Renal cortex interstitium (tissue), 15 donors: ENCODE data around the gene ACSL6. TPM values are rescaled to one million over a fixed set of nuclear protein-coding genes. Genes with fewer than 3 reads are reported as not detected.

ENCODE experiments used
- DNase-seq, 11 donors: peaks; one replicate each; pipeline ENCODE4 v3.0.0-alpha.2; 2013; ENCODE audit warnings: low read depth in 9 of 11, low spot score in 4 of 11; ENCODE audit errors: extremely low read depth in 1 of 11
- long read RNA-seq, 16 experiments: transcript quantifications; one replicate each; lab custom pipeline, GENCODE V29; 2026
- polyA plus RNA-seq, 3 donors: library from polyadenylated mRNA; unstranded; fragments of 120-200 nt; gene quantifications; one replicate each; pipeline ENCODE4 v1.2.1, GENCODE V29; 2013; ENCODE audit not compliant: insufficient read length in 3 of 3

The ACSL6 gene, protein sequence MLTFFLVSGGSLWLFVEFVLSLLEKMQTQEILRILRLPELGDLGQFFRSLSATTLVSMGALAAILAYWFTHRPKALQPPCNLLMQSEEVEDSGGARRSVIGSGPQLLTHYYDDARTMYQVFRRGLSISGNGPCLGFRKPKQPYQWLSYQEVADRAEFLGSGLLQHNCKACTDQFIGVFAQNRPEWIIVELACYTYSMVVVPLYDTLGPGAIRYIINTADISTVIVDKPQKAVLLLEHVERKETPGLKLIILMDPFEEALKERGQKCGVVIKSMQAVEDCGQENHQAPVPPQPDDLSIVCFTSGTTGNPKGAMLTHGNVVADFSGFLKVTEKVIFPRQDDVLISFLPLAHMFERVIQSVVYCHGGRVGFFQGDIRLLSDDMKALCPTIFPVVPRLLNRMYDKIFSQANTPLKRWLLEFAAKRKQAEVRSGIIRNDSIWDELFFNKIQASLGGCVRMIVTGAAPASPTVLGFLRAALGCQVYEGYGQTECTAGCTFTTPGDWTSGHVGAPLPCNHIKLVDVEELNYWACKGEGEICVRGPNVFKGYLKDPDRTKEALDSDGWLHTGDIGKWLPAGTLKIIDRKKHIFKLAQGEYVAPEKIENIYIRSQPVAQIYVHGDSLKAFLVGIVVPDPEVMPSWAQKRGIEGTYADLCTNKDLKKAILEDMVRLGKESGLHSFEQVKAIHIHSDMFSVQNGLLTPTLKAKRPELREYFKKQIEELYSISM
- 1 to 10 TPM; 1.3 to 2.1 (median 1.8) TPM for polyA plus RNA-seq
- long read RNA-seq, donor 1, result 0 reads
- long read RNA-seq, donor 2, result 0 reads
- long read RNA-seq, donor 3, result 0 reads
- long read RNA-seq, donor 4, result 0 reads
- long read RNA-seq, donor 5, result 0 reads
- long read RNA-seq, donor 6, result 0 reads
- long read RNA-seq, donor 7, result 0 reads
- long read RNA-seq, donor 8, result 0 reads
- long read RNA-seq, donor 9, result 0 reads
- long read RNA-seq, donor 10, result 0 reads
- long read RNA-seq, donor 11, full-length matches to known transcripts, result 1 of 1 reads
- long read RNA-seq, donor 11, partial matches to known transcripts, result 0 of 1 reads
- long read RNA-seq, donor 11, other reads (novel, unspliced or antisense), result 0 of 1 reads
- long read RNA-seq, donor 12, result 0 reads
- long read RNA-seq, donor 13, result 0 reads
- long read RNA-seq, donor 14, result 0 reads
- long read RNA-seq, donor 15, result 0 reads
- long read RNA-seq, donor 16, result 0 reads

GRCh38 chr5:132011622-132012343 is at the start of gene ACSL6:
ACSL6 (minus strand) TSS chr5:132011658; CDS start chr5:132011553, 105 bp downstream.
- DNase-seq, result peak in 2 of 11 donors; percentile 18 to 20

GRCh38 chr5:132060501-132061161 is 49.2 kb upstream of the ACSL6 start, which contains the start of gene IL3:
IL3 (plus strand) TSS chr5:132060655; CDS start chr5:132060707, 52 bp downstream.
- DNase-seq, result no peak

GRCh38 chr5:132059696-132060500 is 48.4 kb upstream of the ACSL6 start:
- no peak for DNase-seq

- no peak for DNase-seq
Measured at GRCh38 chr5:132059043-132059695, 47.7 kb upstream of the ACSL6 start.

DNA sequence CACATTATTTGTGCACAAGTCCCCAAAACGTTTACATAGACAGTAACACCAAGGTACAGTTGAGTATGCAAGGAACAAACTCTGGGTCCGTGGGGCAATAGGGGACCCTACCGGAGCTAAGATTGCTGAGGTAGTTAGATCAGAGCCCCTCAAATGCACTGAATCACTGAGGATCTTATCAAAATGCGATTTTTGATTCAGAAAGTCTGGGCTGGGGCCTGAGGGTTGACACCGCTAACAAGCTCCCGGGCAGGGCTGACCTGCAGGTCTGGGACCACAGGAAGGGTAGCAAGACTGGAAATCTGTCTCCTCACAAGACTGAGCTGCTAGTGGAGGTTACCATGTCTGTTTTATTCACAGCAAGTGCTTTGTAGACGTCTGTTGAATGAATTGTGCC is 47.2 kb upstream of the ACSL6 start:
- no peak for DNase-seq

DNA sequence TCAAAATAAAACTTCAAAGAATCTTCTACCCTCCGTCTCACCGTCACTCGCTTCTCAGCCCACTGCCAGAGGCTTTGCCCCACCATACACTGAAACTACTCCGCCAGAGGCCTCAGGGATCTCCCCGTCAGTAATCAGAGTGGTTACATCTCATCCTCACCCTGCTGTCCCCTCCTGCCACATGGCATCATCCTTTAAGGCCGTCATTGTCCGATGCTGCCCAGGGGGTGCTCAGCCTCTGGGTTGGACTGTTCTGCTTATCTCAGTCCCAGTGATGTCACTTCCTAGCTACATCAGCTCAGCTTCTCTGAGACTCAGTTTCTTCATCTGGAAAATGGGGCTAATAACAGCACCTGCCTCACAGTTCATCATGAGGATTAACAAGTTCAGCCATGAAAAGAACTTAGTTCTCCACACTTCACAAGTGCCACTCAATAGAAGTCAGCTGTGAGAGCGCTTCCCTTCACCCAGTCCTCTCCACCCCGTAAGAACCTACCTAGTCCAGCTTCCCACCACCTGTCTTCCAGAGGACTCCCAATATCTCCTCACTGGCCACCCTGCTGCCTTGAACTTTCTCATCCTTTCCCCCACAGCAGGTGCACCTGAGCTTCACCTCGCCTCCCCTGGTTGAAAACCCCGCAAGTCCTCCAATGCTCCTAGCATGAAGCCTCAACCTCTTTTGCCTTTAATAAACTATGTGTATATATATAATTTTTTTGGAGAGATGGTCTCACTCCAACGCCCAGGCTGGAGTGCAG is 46.2 kb upstream of the ACSL6 start:
- no peak for DNase-seq

DNA sequence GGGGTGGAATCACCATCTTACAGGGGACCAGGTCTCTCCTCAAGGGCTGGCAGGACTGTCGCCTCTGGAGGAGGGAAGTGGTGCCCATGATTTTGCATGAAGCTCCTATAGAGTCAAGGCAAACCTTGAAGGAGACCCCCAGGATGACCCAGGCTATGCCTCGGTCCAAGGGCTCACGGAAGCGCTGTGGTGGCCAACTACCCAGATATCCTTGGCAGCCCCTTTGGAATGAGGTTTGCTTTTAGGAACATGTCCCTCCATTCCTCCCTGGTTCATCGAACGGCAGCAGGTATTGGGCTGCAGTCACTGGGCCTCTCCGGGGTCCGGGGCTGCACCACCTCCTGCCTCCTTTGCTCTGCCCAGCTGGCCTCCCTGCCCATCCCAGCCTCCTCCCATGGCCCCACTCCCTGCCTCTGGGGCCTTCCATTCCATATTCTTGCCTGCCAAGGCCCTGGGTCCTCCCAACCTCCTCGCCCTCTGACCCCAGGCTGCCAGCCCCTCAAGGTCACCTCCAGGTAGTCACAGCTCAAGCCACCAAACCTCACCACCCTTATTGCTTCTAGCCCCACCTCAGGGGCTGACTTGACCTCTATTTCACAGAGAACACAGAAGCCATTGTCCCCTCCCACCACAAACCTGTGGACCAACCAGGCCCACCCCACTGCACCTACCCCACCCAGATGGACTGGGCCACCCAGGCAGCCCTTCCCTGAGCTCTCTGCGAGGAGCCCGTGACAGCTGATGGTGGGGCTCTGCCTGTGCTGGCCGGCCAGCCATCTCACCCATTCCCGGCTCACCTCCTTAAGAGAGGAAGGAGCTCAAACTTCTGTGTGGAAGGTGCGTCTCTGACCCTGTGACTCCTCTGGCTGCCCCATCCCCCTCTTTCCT is 45.4 kb upstream of the ACSL6 start:
- no peak for DNase-seq

- no peak for DNase-seq
Measured at GRCh38 chr5:132055808-132056609, 44.6 kb upstream of the ACSL6 start.

- DNase-seq, result no peak
Measured at GRCh38 chr5:132055441-132055807, 44.0 kb upstream of the ACSL6 start.

DNA sequence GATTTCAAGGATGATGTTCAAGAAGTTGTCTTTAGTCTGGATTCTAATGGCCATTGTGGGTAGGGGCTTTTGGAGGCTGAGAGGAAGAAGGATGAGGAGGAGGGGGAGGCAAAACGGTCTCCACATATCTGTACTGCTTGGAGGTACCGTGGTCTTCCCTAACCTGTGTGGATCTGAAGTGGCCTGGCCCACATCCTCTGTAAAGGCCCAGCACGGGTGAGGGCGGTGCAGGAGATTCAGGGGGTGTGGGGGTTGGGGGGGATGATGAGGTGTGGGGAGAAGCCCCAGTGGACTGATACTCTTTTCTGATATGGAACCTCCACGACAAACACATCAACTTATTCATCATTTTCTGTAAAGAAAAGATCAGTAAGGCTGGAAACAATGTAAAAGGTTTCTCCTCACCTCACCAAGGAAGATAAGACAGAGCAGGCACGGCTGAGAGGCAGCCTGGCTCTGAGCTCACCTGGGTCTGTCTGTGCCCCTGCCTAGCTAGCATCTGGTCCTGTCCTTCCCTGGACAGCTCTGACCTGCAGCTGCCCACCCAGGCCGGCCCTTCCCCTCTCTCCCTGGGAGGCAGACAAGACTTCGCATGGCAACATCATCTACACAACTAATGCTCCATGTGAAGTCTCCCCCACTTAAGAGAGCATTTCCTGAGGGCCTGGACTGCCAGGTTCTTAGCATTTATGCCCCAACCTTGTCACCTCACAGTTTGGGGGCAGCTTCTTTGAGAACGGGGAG is 43.4 kb upstream of the ACSL6 start:
- no peak for DNase-seq

GRCh38 chr5:132054031-132054696 is 42.7 kb upstream of the ACSL6 start:
- no peak for DNase-seq

DNA sequence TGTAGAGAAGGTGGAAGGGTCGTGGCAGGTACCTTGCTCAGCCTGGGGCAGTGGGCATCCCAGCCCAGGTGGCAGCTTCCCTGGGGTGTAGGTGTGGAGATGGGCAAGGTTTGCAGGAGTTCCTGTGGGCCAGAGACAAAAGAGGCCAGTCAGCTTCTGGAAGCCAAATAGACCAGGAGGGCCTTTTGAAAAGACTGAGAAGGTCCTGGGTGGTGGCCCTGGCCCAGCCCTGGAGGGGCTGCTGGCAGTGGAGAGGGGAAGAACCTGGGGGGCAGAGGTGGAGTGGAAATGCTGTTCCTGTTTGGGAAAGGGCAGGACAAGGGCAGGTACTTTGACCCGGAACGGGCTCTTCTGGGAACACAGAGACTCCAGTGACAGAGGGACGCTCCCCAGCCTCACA is 42.0 kb upstream of the ACSL6 start:
- no peak for DNase-seq

DNA sequence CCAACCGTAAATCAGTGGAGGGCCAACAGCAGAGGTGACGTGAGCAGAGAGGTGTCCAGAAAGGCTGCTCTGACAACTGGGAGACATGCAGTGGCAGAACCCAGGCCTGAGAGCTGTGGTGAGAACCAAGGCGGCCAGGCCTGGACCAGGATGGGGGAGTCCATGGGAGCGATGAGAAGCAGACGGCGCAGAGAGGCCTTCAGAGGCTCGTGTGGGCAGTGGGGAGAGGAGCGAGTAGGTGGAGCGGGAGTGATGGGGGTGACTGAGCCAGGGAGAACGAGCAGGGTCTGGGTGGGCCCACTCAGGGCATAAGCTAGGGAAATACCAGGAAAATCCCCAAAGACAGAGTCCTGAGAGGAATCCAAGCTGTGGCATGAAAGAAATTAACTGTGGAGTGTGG is 41.1 kb upstream of the ACSL6 start:
- DNase-seq, result no peak
